NCI-H2081 treated with DMSO at 0.1 percent for 48 hours (cell line): ENCODE data around the gene CA9.
A peak's percentile ranks its signal among the peaks of the same experiment; 100 is the strongest.

Experiments
- DNase-seq: peaks from one replicate; lab custom pipeline; 2025; lab: John Stamatoyannopoulos, UW

Gene CA9

DNA sequence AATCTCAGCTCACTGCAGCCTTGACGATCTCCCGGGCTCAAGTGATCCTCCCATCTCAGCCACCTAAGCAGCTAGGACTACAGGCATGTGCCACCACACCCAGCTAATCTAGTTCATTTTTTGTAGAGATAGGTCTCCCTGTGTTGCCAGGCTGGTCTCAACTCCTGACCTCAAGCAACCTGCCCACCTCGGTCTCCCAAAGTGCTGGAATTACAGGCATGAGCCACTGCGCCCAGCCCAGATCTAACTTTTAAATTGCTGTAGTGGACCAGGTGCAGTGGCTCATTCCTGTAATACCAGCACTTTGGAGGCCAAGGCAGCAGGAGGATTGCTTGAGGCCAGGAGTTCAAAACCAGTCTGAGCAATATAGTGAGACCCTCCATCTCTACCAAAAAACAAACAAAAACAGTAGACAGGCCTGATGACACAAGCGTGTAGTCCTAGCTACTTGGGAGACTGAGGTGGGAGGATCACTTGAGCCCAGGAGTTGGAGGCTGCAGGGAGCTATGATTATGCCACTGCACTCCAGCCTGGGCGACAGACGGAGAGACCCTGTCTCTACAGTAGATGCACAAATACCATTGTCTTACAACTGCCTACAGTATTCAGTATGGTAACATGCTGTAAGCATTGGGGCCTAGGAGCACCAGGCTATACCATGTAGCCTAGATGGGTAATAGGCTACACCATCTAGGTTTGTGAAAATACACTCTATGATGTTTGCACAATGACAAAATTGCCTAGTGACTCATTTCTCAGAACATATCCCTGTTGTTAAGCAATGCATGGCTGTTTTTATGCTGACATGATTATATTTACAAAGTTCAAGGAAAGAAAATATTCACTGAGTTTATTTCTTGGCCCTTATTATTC is 21.5 kb upstream of the CA9 start:
- no peak for DNase-seq

DNA sequence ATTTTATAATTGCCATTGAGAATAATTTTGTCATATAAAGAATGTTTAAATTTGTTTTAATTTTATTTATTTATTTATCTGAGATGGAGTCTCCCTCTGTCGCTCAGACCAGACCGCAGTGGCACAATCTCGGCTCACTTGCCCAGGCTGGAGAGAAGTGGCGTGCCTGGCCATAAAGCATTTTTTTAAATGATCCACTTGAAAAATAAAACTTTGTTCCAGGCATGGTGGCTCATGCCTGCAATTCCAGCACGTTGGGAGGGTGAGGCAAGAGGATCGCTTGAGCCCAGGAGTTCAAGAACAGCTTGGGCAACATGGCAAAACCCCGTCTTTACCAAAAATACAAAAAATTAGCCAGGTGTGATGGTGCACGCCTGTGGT is 20.9 kb upstream of the CA9 start:
- DNase-seq: no peak

DNA sequence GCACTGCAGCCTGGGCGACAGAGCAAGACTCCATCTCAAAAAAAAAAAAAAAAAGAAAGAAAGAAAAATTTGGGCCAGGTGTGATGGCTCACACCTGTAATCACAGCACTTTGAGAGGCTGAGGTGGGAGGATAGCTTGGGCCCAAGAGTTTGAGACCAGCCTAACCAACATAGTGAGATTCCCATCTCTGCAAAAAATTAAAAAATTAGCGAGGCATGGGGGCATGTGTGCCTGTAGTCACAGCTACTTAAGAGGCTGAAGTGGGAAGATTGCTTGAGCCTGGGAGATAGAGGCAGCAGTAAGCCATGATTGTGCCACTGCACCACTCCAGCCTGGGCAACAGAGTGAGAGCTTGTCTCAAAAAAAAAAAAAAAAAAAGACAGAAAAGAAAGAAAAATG is 20.1 kb upstream of the CA9 start:
- DNase-seq: no peak

DNA sequence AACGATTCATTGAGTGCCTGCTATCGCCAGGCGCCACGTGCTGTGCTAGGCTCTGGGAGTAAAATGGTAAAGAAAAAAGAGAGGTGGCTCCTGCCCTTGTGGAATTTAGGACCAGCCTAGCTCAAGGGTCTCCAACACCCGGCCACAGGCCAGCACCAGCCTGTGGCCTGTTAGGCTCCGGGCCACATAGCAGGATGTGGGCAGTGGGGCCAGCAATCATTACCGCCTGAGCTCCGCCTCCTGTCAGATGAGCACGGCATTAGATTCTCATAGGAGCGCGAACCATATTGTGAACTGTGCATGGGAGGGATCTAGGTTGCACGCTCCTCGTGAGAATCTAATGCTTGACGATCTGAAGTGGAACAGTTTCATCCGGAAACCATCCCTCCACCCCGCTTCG is 17.4 kb upstream of the CA9 start:
- DNase-seq: no peak

DNA sequence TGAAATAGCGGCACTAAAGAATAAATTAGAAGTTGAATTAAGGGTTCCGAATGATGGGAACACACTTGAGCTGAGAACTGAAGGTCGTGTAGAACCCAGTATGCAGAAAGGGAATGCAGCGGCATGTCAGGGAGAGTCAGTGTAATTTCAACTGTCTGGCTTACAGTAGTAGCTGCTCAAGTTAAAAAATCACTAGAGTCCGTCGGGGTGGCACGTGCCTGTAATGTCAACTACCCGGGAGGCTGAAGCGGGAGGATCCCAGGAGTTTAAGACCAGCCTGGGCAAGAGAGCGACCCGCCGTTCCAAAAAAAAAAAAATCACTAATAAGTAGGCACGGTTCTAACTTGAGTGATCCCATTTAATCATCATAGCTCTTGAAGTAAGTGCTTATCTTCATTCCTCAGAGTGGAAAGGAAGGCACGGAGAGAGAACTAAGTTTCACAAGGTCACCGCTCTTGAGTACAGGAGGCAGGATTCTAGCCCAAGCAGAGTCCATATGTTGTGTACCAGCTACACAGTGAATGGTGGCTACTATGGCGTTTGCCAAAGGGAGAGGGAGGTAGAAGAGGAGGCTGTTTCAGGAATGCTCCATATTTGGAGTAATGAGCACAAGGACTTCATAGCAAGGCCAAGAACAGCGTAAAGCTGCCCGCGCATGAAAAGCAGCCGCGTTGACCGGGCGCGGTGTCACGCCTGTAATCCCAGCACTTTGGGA is 16.7 kb upstream of the CA9 start:
- DNase-seq: no peak

DNA sequence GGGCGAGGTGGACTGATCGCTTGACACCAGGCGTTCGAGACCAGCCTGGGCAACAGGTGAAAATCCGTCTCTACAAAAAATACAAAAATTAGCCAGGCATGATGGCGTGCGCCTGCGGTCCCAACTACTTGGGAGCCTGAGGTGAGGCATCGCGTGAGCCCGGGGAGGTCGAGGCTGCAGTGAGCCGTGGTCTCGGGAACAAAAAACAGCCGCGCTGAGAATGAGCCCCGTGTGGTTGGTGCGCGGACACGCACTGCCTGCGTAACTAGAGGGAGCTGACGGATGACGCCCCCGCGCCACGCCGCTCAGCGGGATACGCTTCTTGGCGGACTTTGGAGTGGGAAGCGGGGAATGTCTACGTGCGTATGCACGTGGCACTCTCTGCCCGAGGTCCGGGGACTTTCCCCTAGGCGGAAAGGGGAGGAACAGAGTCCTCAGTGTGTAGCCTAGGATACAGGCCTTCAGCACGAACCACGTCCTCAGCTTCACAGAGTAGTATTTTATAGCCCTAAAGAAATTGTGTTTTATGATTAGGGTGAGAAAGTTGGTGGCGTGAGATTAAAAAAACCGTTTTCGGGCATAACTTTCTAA is 16.1 kb upstream of the CA9 start, which contains the start of gene RMRP:
Gene RMRP (minus strand): TSS at position 474 of the 591 bp plus-strand sequence.
- peak; percentile 98 for DNase-seq

DNA sequence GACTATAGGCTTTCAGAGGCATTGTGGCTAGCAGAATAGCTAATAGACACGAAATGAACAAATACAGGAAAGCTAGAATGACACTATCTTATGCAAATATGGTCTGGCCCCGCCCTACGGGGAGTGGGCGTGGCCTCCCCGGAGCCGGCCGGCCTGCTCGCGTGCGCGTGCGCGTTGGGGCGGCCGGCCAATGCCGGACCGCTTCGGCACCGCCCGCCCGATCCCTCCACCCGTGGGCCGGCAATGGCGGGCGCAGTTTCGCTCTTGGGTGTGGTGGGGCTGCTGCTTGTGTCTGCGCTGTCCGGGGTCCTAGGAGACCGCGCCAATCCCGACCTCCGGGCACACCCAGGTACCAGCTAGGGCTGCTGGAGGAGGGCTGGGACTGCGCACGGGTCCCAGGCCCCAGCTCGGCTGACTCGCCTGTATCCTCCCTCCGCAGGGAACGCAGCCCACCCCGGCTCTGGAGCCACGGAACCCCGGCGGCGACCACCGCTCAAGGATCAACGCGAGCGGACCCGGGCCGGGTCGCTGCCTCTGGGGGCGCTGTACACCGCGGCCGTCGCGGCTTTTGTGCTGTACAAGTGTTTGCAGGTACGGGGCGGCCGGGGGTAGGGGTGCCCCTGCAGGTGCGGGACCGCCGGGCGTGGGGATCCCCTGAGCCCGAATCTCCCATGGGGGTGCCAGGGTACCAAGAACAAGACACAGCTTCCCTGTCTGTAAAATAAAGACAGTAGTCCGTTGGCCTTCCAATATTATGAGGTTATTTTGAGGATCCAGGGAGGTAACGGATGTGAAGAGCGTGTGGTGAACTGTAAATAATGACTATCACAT is 15.4 kb upstream of the CA9 start, which contains the start of gene CCDC107:
Gene CCDC107 (plus strand): TSS at position 156 of the 831 bp plus-strand sequence. CDS start 88 bp downstream, at position 244.
- peak; percentile 89 for DNase-seq

DNA sequence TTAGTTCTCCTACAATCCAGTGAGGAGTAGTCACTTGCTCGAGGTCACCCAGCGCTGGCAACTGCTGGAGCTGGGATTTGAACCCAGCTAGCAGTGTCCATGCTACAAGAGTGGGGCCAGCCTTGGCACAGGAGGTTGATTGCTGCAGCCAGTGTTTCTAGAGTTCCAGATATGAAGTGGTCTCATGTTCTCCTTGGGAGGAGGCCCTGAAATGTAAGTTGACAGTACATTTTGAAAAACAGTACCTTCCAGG is 14.8 kb upstream of the CA9 start:
- no peak for DNase-seq

DNA sequence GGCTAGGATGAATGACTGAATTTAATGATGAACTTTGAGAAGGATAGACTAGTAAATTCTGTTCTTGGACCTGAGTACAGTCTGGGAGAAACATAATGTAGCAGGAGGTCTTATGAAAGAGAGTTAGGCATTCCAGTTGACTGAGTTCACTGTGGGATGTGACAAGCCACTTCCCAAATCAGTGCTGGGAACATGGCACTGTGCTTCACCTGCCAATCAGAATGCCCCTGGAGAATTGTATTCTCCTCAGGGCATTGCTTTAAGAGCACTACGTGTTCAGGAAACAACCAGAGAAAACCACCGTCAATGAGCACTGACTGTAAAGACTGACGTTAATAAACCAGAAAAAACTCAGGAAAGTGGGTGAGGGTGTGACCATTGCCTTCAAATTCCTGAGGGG is 14.4 kb upstream of the CA9 start:
- no peak for DNase-seq

DNA sequence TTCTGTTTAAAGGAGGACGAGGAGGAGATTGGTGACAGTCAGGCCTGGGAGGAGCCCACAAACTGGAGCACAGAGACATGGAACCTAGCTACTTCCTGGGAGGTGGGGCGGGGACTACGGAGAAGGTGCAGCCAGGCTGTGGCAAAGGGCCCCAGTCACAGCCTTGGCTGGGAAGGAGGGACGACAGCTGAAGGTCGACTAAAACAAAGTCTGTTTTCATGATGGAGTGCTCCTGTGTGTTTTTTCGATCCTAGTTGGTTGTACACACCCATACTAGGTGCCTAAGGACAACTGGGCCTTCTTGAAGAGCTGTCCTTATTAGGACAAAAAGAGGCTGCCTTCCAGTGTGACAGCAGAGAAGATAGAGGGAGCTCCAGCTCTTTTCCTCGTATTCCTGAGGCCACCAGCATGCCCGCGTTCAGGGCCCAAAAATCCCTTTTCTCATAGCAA is 12.7 kb upstream of the CA9 start:
- no peak for DNase-seq

DNA sequence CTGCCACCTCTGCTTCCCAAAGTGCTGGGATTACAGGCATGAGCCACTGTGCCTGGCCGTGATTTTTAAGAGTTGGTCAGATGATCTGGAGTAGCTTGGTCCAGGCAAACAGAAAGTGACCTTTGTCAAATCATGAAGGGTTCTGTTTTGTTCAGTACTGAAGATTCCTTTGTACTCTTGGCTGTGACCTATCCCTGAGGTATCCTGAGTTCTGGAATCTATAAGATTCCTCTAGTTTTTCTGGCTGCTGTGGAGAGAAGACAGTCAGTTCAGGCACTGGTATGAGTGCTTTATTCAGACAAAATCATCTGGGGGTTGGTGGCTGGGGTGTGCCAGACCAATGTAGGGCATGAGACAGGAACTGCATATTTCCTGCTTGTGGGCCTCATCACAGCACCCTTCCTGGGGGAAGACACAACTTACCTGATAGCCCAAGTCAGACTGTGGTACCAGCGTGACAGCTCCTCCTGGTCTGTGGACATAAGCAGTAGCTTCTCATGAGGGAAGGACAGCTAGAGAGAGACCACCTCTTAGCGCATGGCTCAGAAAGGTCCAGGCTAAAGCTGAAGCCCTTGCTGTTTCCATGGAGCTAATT is 11.9 kb upstream of the CA9 start:
- no peak for DNase-seq

DNA sequence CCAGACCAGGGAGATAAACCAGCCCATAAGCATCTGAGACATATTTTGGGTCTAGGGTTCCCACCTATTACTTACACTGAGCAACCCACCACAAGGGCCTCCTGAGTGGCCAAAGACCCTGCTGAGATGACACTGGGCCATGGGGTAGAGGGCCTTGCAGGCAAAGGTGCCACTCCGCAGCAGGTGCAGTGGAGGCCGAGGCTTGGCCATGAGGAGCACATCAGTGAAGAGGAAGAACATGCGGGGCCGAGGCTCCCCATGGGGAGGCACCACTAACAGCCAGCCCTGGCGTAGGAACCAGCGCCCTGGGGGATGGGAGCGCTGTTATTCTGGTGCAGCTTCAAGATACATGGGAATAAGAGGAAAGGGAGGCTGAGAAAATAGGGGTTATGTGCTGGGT is 11.3 kb upstream of the CA9 start:
- DNase-seq: no peak

DNA sequence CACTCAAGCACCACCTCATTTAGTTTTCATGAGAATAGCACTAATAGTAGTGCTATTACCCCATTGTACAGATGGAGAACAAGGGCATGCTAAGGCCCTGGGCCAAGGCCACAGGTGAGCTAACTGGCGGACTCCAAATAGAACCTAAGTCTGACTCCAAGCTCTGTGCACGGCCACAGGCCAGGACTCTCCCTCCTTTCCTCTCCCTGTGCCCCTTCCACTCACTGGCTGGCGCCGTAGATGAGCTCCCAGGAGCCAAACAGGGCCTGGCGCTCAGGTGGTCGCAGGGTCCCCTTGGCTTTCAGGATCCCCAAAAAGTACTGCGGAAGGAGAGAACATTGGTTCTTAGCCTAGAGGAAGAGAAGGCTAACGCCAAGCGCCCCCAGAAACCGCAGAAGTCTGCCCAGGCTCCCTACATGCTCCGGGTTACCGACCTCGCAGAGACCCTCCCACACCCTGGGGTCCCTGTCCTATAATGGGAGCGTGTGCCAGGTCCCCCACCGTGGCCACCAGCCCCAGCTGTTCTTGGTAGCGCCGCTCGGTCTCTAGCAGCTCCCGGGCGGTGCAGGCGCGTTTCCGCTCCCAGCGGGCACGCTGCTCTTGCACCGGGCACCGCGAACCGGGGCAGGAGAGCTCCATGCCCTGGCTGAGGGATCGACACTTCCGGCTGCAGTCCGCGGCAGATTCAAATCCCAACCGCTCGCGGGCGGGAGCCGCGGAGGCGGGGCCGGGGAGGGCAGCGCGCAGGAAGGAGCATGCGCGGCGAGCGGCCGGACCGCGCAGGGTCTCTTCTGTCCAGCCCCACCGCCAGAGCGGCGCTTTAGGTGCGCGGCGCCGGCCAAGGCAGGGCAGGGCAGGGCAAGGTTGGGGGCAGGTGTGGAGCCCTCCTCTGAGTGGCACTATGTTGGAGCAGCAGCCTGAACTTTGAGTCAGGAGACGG is 8.9 kb upstream of the CA9 start, which contains the start of gene ARHGEF39:
Gene ARHGEF39 (minus strand): TSS at position 665 of the 940 bp plus-strand sequence. CDS start 26 bp downstream, at position 639.
- DNase-seq: peak; percentile 76

DNA sequence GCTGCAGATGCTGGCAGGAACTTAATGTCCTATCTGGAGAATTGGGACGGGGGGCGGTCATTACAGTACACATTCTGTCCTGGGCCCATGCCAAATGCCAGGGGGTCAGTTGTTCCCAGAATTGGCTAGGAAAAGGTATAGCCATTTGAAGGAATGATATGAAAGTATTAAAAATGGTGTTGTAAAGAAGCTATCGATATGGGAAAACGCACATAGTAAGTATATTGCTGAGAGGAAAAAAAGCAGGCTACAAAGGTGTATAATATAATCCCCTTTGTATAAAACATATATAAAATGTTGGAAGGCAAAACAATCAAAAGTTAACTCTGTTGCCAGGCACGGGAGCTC is 8.3 kb upstream of the CA9 start:
- no peak for DNase-seq

DNA sequence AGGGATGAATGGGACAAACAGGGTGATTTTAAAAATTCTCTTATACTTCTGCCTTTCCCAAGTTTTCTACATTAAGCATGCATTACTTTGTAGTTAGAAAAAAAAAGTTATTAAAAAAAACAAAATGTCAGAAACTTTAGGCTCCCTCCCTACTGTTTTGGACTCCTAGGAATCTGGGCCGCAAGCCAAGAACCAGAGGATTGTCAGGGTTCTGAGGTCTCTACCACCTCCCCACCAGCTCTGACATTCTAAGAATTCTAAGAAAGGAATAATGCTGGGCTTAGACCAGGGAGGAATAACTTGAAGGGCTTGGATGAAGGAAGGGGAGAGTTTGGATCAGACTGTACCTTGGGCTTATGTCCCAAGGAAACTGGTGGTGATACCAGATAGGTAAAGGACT is 7.7 kb upstream of the CA9 start:
- no peak for DNase-seq

DNA sequence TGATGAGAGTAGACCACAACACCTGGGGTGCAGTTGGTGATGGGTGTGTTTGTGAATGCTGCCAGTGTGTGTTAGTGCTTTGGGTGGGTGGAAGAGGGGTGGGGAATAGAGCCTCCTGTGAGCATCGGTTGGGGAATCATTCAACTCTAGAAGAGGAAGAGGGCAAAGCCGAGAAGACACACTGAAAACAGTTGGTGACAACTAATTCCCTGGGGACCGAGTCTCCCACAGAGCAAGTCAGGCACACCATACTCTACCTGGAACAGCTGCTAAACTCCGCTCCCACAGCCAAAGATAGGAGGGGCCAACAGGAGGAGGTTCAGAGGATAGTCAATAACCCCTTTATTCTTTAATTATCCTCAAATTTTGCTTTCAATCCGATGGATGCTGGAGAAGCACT is 7.2 kb upstream of the CA9 start:
- no peak for DNase-seq

DNA sequence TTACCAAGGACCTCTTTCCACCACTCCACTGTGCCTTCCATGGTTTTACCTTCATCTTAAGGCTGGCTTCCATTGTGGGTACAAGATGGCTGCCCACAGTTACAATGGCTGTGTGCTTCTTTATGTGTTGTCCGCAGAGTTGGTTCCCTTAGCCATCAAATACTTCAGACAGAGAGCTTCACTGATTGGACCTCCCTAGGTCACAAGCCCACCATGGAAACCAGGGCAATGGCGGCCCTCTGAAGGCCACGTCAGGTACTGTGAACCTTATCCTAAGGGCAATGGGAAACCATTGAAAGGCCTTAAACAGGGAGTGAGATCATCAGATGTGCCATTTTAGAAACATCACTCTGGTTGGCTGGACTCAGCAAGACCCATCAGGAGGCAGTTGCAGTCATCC is 5.8 kb upstream of the CA9 start:
- no peak for DNase-seq

DNA sequence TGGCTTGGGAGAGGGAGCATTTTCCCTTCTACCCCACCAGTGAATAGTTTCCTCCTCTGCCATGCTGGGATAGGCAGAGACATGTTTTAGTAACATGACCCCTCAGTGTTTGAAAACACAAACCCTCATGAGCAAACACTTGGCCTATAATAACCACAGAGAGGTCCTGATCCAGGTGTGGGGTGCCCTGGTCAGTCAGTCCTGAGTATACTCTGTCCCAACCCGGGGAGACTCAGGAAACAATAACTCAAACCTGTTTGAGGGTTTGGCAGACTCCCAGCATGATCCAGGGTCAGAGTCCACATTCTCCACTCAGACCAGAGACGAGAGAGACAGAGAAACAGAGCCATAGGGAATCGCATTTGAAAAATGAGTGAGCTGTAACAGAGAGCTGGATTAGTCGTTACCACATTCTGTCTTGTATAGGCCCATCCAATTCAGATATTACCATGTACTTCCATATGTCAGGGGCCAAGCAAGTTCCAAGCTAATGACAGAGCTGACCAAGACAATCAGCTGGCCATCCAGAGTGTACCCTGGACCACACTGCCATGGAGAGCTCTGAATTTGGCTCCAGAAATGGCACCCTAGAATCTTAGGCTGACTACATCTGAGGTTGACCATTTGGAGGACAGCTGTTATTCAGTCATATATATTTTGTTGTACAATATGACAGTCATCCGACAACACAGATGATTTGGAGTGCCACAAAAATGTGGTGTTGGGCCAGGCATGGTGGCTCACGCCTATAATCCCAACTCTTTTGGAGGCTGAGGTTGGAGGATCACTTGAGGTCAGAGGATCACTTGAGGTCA is 4.2 kb upstream of the CA9 start:
- no peak for DNase-seq

DNA sequence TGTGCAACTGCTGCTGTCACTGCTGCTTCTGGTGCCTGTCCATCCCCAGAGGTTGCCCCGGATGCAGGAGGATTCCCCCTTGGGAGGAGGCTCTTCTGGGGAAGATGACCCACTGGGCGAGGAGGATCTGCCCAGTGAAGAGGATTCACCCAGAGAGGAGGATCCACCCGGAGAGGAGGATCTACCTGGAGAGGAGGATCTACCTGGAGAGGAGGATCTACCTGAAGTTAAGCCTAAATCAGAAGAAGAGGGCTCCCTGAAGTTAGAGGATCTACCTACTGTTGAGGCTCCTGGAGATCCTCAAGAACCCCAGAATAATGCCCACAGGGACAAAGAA is 265 bp downstream of the CA9 start:
- DNase-seq: no peak

DNA sequence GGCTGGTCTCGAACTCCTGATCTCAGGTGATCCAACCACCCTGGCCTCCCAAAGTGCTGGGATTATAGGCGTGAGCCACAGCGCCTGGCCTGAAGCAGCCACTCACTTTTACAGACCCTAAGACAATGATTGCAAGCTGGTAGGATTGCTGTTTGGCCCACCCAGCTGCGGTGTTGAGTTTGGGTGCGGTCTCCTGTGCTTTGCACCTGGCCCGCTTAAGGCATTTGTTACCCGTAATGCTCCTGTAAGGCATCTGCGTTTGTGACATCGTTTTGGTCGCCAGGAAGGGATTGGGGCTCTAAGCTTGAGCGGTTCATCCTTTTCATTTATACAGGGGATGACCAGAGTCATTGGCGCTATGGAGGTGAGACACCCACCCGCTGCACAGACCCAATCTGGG is 1.5 kb downstream of the CA9 start:
- DNase-seq: no peak
